Measurements from ENCODE around the gene ASGR2. TPM values are rescaled to one million over a fixed set of nuclear protein-coding genes. Genes with fewer than 3 reads are reported as not detected.

The ASGR2 gene
- total and polyA plus RNA-seq, 2 donors (not counting 1 experiment from before 2014, with no cell fraction given) = not detected

- TF ChIP-seq EZH2 (IDR thresholded peaks at IDR 0.05; ENCODE audit: low read length, missing control alignments) (no peak), CTCF (conservative IDR thresholded peaks at IDR 0.05 in 1 of 2, IDR thresholded peaks at IDR 0.05 in 1 of 2; ENCODE audit: low read depth in 1 of 2, low read length in 2 of 2) (no peak)
- H3K27me3 ChIP-seq (ENCODE audit: control insufficient read depth, insufficient read depth, low read length) = peaks cover 3% of the 10 kb centered on the region
Observed at GRCh38 chr17:7098802-7099459, 15.7 kb downstream of the ASGR2 start.

GRCh38 chr17:7097940-7098339, 16.7 kb downstream of the ASGR2 start:
- no peaks in the 10 kb centered on the region for H3K79me2 ChIP-seq (ENCODE audit: control insufficient read depth, insufficient read depth, low read length)
- H3K36me3 ChIP-seq (ENCODE audit: control insufficient read depth, insufficient read depth, low read length) = no peaks in the 10 kb centered on the region
- no peak overlapping the region for H3K4me2 ChIP-seq (ENCODE audit: extremely low read depth, insufficient read depth, low read length)
- H3K9ac ChIP-seq (ENCODE audit: insufficient read depth, low read length) = no peak overlapping the region
- H4K20me1 ChIP-seq (ENCODE audit: control insufficient read depth, extremely low read depth, insufficient read depth, low read length) = no peaks in the 10 kb centered on the region
- H3K4me1 ChIP-seq (ENCODE audit: control insufficient read depth, extremely low read depth, insufficient read depth, low read length) = no peaks in the 10 kb centered on the region
- DNase-seq (ENCODE audit: low read depth in 2 of 2) = peak in 1 of 2 donors; percentile 4
- no peak overlapping the region for H2AFZ ChIP-seq (ENCODE audit: low read length)
- H3K9me3 ChIP-seq (ENCODE audit: control insufficient read depth, insufficient read depth, low read depth, low read length) = no peaks in the 10 kb centered on the region
- no peak overlapping the region for H3K4me3 ChIP-seq (replicated peaks in 1 of 4; ENCODE audit: control extremely low read depth in 1 of 4, insufficient read depth in 1 of 4, low read depth in 3 of 4, low read length in 4 of 4)
- no peak for TF ChIP-seq CTCF (conservative IDR thresholded peaks at IDR 0.05 in 1 of 2, IDR thresholded peaks at IDR 0.05 in 1 of 2; ENCODE audit: low read depth in 1 of 2, low read length in 2 of 2)
- no peak for TF ChIP-seq EZH2 (IDR thresholded peaks at IDR 0.05; ENCODE audit: low read length, missing control alignments)
- no peak overlapping the region for H3K27ac ChIP-seq (ENCODE audit: insufficient read depth, low read length)
- no peaks in the 10 kb centered on the region for H3K27me3 ChIP-seq (ENCODE audit: control insufficient read depth, insufficient read depth, low read length)

More at GRCh38 chr17:7098802-7099459, 15.7 kb downstream of the ASGR2 start:
- H4K20me1 ChIP-seq (ENCODE audit: control insufficient read depth, extremely low read depth, insufficient read depth, low read length) = no peaks in the 10 kb centered on the region
- no peak overlapping the region for H2AFZ ChIP-seq (ENCODE audit: low read length)
- no peak overlapping the region for H3K27ac ChIP-seq (ENCODE audit: insufficient read depth, low read length)
- no peak overlapping the region for H3K9ac ChIP-seq (ENCODE audit: insufficient read depth, low read length)
- H3K4me1 ChIP-seq (ENCODE audit: control insufficient read depth, extremely low read depth, insufficient read depth, low read length) = no peaks in the 10 kb centered on the region
- no peak for DNase-seq (ENCODE audit: low read depth in 2 of 2)
- no peaks in the 10 kb centered on the region for H3K9me3 ChIP-seq (ENCODE audit: control insufficient read depth, insufficient read depth, low read depth, low read length)
- H3K4me3 ChIP-seq (replicated peaks in 1 of 4; ENCODE audit: control extremely low read depth in 1 of 4, insufficient read depth in 1 of 4, low read depth in 3 of 4, low read length in 4 of 4) = no peak overlapping the region
- H3K36me3 ChIP-seq (ENCODE audit: control insufficient read depth, insufficient read depth, low read length) = no peaks in the 10 kb centered on the region
- H3K79me2 ChIP-seq (ENCODE audit: control insufficient read depth, insufficient read depth, low read length) = no peaks in the 10 kb centered on the region
- no peak overlapping the region for H3K4me2 ChIP-seq (ENCODE audit: extremely low read depth, insufficient read depth, low read length)

GRCh38 chr17:7095625-7096024, 19.0 kb downstream of the ASGR2 start:
- Histone ChIP-seq H3K4me2 (ENCODE audit: extremely low read depth, insufficient read depth, low read length) (no peak overlapping the region), H4K20me1 (ENCODE audit: control insufficient read depth, extremely low read depth, insufficient read depth, low read length) (no peaks in the 10 kb centered on the region), H3K27ac (ENCODE audit: insufficient read depth, low read length) (no peak overlapping the region), H3K4me3 (replicated peaks in 1 of 4; ENCODE audit: control extremely low read depth in 1 of 4, insufficient read depth in 1 of 4, low read depth in 3 of 4, low read length in 4 of 4) (no peak overlapping the region), H3K27me3 (ENCODE audit: control insufficient read depth, insufficient read depth, low read length) (no peaks in the 10 kb centered on the region), H3K79me2 (ENCODE audit: control insufficient read depth, insufficient read depth, low read length) (no peaks in the 10 kb centered on the region), H3K36me3 (ENCODE audit: control insufficient read depth, insufficient read depth, low read length) (no peaks in the 10 kb centered on the region), H3K9ac (ENCODE audit: insufficient read depth, low read length) (no peak overlapping the region), H2AFZ (ENCODE audit: low read length) (no peak overlapping the region), H3K4me1 (ENCODE audit: control insufficient read depth, extremely low read depth, insufficient read depth, low read length) (no peaks in the 10 kb centered on the region), H3K9me3 (ENCODE audit: control insufficient read depth, insufficient read depth, low read depth, low read length) (no peaks in the 10 kb centered on the region)
- no peak for TF ChIP-seq CTCF (conservative IDR thresholded peaks at IDR 0.05 in 1 of 2, IDR thresholded peaks at IDR 0.05 in 1 of 2; ENCODE audit: low read depth in 1 of 2, low read length in 2 of 2)
- TF ChIP-seq EZH2 (IDR thresholded peaks at IDR 0.05; ENCODE audit: low read length, missing control alignments) = no peak
- no peak for DNase-seq (ENCODE audit: low read depth in 2 of 2)

Measured in fibroblast of lung (primary cell).